Myometrial cell (primary cell): ENCODE results near the gene EFCAB13. TPM values are rescaled to one million over a fixed set of nuclear protein-coding genes. Genes with fewer than 3 reads are reported as not detected.

Experiments
- total RNA-seq: library from RNA; depleted of rRNA; stranded (reverse); fragments of >200 nt; gene quantifications from 2 replicates; pipeline ENCODE4 v1.2.3, GENCODE V29; 2015

EFCAB13 gene, protein sequence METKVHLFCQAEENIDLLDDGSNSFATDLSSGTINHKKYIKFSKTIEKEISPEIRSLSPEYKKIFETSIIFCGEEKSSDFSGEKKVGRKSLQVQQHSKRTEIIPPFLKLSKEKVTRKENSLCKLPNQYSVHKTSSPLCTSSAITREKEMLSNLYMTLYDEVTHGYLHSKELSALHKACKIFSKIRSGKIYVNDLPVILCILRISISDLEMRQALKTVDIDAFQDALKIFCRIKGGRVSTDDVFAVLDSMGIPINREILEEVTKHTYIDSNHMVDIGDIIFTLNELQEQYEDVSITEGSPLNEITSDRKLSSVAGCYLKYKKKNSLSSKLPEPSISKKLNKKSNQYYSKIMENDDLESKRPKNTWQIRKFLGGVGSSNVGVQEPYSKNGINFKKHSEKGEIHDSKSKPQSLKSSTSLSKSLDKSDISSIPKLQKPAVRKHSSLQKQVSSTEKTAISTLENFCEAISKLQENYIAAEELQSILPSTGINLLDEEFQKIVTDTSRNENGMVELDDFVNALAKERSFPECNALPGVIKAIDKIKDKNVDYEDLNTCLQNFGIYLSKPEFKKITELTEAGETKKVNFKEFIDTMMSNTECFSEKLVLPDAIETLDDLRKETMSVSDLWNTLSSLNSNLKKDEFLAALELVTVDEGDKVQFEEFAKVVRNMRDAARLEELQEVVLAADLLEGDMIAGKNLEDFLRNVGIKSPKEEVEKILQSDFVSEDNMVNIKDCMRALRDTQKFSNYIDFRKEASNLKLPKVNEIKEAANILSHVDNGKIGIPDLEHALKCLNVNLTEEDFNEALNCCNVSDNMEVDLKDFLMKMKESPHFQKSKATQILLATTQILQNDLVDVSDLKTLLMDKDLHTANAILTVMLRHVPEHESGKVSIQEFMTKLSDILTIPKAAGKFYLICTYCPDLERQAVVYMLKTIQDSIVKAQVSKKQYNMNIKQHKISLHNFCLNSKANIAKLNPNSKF
- total RNA-seq, result 0.89 and 2.0 TPM in 2 replicates

DNA sequence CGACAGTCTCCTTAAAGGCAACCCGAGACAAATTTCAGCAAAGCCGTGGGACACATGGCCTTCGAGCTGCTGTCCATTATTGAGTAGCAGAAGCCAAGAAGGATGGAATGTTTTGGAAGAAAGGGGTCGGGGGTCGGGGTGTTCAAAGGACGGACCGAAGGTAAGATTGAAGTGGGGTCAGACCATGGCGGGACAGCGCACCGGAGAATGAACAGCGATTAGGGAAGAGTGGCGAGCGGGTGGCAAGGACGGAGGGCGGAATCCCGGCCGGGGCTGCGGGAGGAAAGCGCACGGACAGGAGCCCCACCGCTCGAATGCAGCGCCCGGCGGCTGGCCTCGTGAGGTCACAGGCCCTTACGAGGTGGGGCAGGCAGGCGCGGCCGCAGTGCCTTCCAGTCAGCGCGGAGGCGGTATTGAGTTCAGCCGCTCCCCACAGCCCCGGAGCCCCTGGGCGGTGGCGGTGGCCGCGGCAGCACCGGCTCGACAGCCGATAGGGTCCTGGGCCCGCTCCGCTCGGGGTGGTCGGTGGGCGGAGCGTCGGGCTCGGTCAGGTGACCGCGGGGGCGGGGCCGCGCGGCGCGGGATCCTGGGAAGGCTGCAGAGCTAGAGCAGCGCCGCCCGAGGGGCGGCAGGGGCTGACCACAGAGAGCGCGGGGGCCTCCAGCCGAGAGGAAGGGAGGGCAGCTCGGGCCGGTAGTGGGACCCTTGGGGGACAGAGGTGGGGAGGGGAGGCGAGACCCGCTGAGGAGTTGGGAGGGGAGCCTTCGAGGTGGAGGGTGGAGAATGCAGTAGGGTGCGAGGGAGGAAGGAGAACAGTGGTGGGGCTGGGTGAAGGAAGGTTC, at the start of gene EFCAB13:
Gene EFCAB13 (plus strand): TSS at position 574 of the 842 bp plus-strand sequence. CDS start 4,399 bp downstream, outside the sequence.

Other genes with a start within 250 kb of the EFCAB13 start
- gene CDC27, start 134.7 kb upstream of the EFCAB13 start, total RNA-seq, result 61.1 and 75.3 TPM in 2 replicates
- gene MYL4, start 114.6 kb upstream of the EFCAB13 start, total RNA-seq, result not detected in 2 replicates
- 4.4 and 7.5 TPM in 2 replicates for gene ITGB3, start 70.1 kb upstream of the EFCAB13 start, total RNA-seq
- gene NPEPPS, start 207.2 kb downstream of the EFCAB13 start, total RNA-seq, result 36.9 and 38.3 TPM in 2 replicates